Gastrocnemius medialis (tissue), 4 donors: ENCODE results near the gene USP20.

Source experiments
- POLR2A ChIP-seq, 2 donors: fragments of 450-650 bp; IDR thresholded peaks; one replicate each; pipeline ENCODE4 v1.6.1; 2017; ENCODE audit warnings: antibody characterized with exemption in 2 of 2, mild to moderate bottlenecking in 2 of 2, moderate library complexity in 2 of 2
- TF ChIP-seq, protein P1 (sequence below), 5 experiments: fragments of 450-650 bp in 3 of 5; fragments of 200-600 bp in 2 of 5; sonication (generic) in 2 of 5; IDR thresholded peaks in 4 of 5; conservative IDR thresholded peaks in 1 of 5; 1 replicate in 4 of 5; 2 replicates in 1 of 5; pipeline ENCODE4 v1.5.1; 2016 to 2019; ENCODE audit warnings: antibody characterized with exemption in 5 of 5, mild to moderate bottlenecking in 3 of 5, moderate library complexity in 3 of 5

DNA sequence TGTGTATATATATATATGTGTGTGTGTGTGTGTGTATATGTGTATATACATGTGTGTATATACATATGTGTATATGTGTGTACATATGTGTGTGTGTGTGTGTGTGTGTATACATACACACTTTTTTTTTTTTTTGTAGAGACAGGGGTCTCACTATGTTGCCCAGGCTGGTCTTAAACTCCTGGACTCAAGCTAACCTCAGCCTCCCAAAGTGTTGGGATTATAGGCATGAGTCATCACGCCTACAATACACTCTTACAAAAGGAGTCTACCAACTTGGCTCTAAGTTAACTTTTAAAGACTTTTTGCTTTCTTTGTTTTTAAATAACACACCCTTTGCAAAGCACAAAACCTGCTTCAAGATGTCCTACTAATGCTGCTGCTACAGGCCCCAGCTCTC is 2.3 kb upstream of the USP20 start:
- TF ChIP-seq POLR2A (IDR thresholded peaks at IDR 0.05) = no peak
- TF ChIP-seq, protein P1, sequence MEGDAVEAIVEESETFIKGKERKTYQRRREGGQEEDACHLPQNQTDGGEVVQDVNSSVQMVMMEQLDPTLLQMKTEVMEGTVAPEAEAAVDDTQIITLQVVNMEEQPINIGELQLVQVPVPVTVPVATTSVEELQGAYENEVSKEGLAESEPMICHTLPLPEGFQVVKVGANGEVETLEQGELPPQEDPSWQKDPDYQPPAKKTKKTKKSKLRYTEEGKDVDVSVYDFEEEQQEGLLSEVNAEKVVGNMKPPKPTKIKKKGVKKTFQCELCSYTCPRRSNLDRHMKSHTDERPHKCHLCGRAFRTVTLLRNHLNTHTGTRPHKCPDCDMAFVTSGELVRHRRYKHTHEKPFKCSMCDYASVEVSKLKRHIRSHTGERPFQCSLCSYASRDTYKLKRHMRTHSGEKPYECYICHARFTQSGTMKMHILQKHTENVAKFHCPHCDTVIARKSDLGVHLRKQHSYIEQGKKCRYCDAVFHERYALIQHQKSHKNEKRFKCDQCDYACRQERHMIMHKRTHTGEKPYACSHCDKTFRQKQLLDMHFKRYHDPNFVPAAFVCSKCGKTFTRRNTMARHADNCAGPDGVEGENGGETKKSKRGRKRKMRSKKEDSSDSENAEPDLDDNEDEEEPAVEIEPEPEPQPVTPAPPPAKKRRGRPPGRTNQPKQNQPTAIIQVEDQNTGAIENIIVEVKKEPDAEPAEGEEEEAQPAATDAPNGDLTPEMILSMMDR (IDR thresholded peaks at IDR 0.05 in 4 of 5, conservative IDR thresholded peaks at IDR 0.05 in 1 of 5) = no peak
